ENCODE data around the gene PPIE. TPM values are rescaled to one million over a fixed set of nuclear protein-coding genes. Genes with fewer than 3 reads are reported as not detected.
A peak's percentile ranks its signal among the peaks of the same experiment; 100 is the strongest.

PPIE gene
- total and polyA plus RNA-seq, 2 of the 13 experiments (the other 11 are each of a cell fraction or from before 2014, with no cell fraction given): 15.3 to 26.3 TPM

- ATAC-seq (no peak), DNase-seq (ENCODE audit: low spot score) (no peak), FAIRE-seq (no peak)
- Histone ChIP-seq H2AFZ (ENCODE audit: low read length) (no peak overlapping the region), H3K79me2 (ENCODE audit: insufficient read depth, low read length) (no peaks in the 10 kb centered on the region), H4K20me1 (ENCODE audit: insufficient read depth, low read length) (no peaks in the 10 kb centered on the region), H3K36me3 (replicated peaks in 1 of 2; ENCODE audit: control insufficient read depth in 1 of 2, insufficient read depth in 2 of 2, low read length in 2 of 2) (no peaks in the 10 kb centered on the region), H3K4me2 (ENCODE audit: low read depth, low read length) (no peak overlapping the region), H3K4me3 (replicated peaks in 1 of 3; ENCODE audit: insufficient read depth in 1 of 3, low read depth in 2 of 3, low read length in 3 of 3) (no peak overlapping the region), H3K27me3 (ENCODE audit: control insufficient read depth in 1 of 2, insufficient read depth in 2 of 2, low read length in 2 of 2) (peaks cover 11 to 55% of the 10 kb centered on the region in 2 experiments), H3K9ac (ENCODE audit: insufficient read depth, low read depth, low read length) (no peak overlapping the region), H3K27ac (ENCODE audit: extremely low read length, insufficient read depth, low read length) (no peak overlapping the region), H3K9me3 (ENCODE audit: low read length) (no peaks in the 10 kb centered on the region), H3K4me1 (ENCODE audit: insufficient read depth, low read length) (peaks cover 11% of the 10 kb centered on the region; the same call in 1 of the 2 replicates)
- in situ Hi-C loops (cut with HindIII; ENCODE audit: extremely low pct_ligation_motif_present, low pct_unique_long_range_greater_than_20kb) (no loop called here), intact Hi-C loops (cut with micrococcal nuclease; ENCODE audit: unreplicated experiment) (loop anchor here (1.0 kb wide), 1 partner anchor 27 kb away; no protein-coding TSS in a partner anchor)
- ChIA-PET CTCF (ENCODE audit: low intra/inter-chr PET ratio, low total read pairs) (no interaction called here), POLR2A (no interaction called here)
- BruUV-seq (replicated peaks): no TSS peak
- TF ChIP-seq FOXM1 (CRISPR knock-in tag; IDR thresholded peaks at IDR 0.05) (no peak), RNF219 (CRISPR knock-in tag; IDR thresholded peaks at IDR 0.05) (no peak), ZBTB7B (CRISPR knock-in tag; IDR thresholded peaks at IDR 0.05) (no peak), RFX1 (IDR thresholded peaks at IDR 0.05) (peak; percentile 17; the same call in 1 of the 2 replicates), ZNF580 (CRISPR knock-in tag; IDR thresholded peaks at IDR 0.05; ENCODE audit: borderline replicate concordance, low read depth) (no peak)
These were observed 49.0 kb upstream of the PPIE start for GRCh38 chr1:39689635-39690034.

- intact Hi-C loops (cut with micrococcal nuclease; ENCODE audit: unreplicated experiment): no loop called here
- H3K9ac ChIP-seq (ENCODE audit: insufficient read depth, low read depth, low read length): no peak overlapping the region
- H3K27me3 ChIP-seq (ENCODE audit: control insufficient read depth in 1 of 2, insufficient read depth in 2 of 2, low read length in 2 of 2): peaks cover 11 to 54% of the 10 kb centered on the region in 2 experiments; a peak in 4 of 5 replicates
- H3K4me1 ChIP-seq (ENCODE audit: insufficient read depth, low read length): peaks cover 11% of the 10 kb centered on the region; the same call in 1 of the 2 replicates
- in situ Hi-C loops (cut with HindIII; ENCODE audit: extremely low pct_ligation_motif_present, low pct_unique_long_range_greater_than_20kb): no loop called here
- no peak overlapping the region for H3K27ac ChIP-seq (ENCODE audit: extremely low read length, insufficient read depth, low read length)
- BruUV-seq (replicated peaks): no TSS peak
- no peaks in the 10 kb centered on the region for H3K9me3 ChIP-seq (ENCODE audit: low read length)
- H3K4me3 ChIP-seq (replicated peaks in 1 of 3; ENCODE audit: insufficient read depth in 1 of 3, low read depth in 2 of 3, low read length in 3 of 3): no peak overlapping the region
- H4K20me1 ChIP-seq (ENCODE audit: insufficient read depth, low read length): no peaks in the 10 kb centered on the region
- H3K79me2 ChIP-seq (ENCODE audit: insufficient read depth, low read length): no peaks in the 10 kb centered on the region
- no peak overlapping the region for H2AFZ ChIP-seq (ENCODE audit: low read length)
- H3K36me3 ChIP-seq (replicated peaks in 1 of 2; ENCODE audit: control insufficient read depth in 1 of 2, insufficient read depth in 2 of 2, low read length in 2 of 2): no peaks in the 10 kb centered on the region
- no peak overlapping the region for H3K4me2 ChIP-seq (ENCODE audit: low read depth, low read length)
- ATAC-seq (no peak), DNase-seq (ENCODE audit: low spot score) (no peak), FAIRE-seq (no peak)
- 3% methylated on average over 2 of the region's 2 CpGs for WGBS (ENCODE audit: low lambda C conversion rate)
- CTCF ChIA-PET (ENCODE audit: low intra/inter-chr PET ratio, low total read pairs): no interaction called here
- POLR2A ChIA-PET: no interaction called here
- TF ChIP-seq RELA (CRISPR knock-in tag; IDR thresholded peaks at IDR 0.05): no peak
- no peak for TF ChIP-seq FOXP4 (CRISPR knock-in tag; IDR thresholded peaks at IDR 0.05)
- TF ChIP-seq MTA3 (CRISPR knock-in tag; IDR thresholded peaks at IDR 0.05): no peak
- no peak for TF ChIP-seq ZSCAN30 (CRISPR knock-in tag; IDR thresholded peaks at IDR 0.05)
- TF ChIP-seq SNRNP70 (IDR thresholded peaks at IDR 0.05; ENCODE audit: low read depth, low read length): no peak
- no peak for TF ChIP-seq ZFYVE20 (CRISPR knock-in tag; IDR thresholded peaks at IDR 0.05; ENCODE audit: borderline replicate concordance, low read depth)
- no peak for TF ChIP-seq SSRP1 (CRISPR knock-in tag; IDR thresholded peaks at IDR 0.05)
- TF ChIP-seq ZNF280B (CRISPR knock-in tag; IDR thresholded peaks at IDR 0.05; ENCODE audit: borderline replicate concordance): no peak
- TF ChIP-seq SIN3B (IDR thresholded peaks at IDR 0.05; ENCODE audit: low read length): no peak
- TF ChIP-seq KLF15 (CRISPR knock-in tag; IDR thresholded peaks at IDR 0.05; ENCODE audit: borderline replicate concordance): no peak
These were observed 48.5 kb upstream of the PPIE start for GRCh38 chr1:39690225-39690624.
